Measurements from ENCODE around the gene KLHDC4. TPM values are rescaled to one million over a fixed set of nuclear protein-coding genes. Genes with fewer than 3 reads are reported as not detected.

The KLHDC4 gene
- total RNA-seq, 1 experiment from 2014 or later = 76.2 TPM

DNA sequence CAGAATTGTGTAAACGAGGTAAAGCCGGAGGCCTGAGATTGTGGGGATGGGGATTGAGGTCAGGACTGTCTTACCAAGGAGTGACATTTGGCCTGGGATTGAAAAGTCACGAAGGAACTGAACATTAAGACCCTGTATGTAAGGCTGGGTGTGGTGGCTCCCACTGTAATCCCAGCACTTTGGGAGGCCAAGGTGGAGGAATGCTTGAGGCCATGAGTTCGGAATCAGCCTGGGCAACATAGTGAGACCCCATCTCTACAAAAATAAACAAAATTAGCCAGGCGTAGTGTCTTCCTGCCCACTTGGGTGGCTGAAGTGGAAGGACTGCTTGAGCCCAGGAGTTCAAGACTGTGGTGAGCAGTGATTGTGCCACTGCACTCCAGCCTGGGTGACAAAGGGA is 88.0 kb downstream of the KLHDC4 start:
- peaks cover 3 to 21% of the 10 kb centered on the region in 2 experiments for H3K4me1 Mint-ChIP-seq
- WGBS (ENCODE audit: extremely low coverage, insufficient read length, low lambda C conversion rate) = no CpG with 5 or more reads among the region's 5 CpGs
- Histone ChIP-seq H2AFZ (ENCODE audit: low read length) (no peak overlapping the region), H2BK15ac (ENCODE audit: low read depth, low read length) (no peak overlapping the region), H3K18ac (ENCODE audit: insufficient read length, low read depth, low read length) (no peak overlapping the region), H3K9me3 (ENCODE audit: control insufficient read depth, low read depth, low read length) (no peaks in the 10 kb centered on the region), H3K56ac (ENCODE audit: insufficient read length, low read depth, low read length) (no peak overlapping the region), H3K14ac (ENCODE audit: insufficient read depth, low read length) (no peak overlapping the region), H3K23me2 (ENCODE audit: insufficient read length, low read depth, low read length, poor library complexity, severe bottlenecking) (peaks cover 4% of the 10 kb centered on the region), H2BK20ac (ENCODE audit: low read depth, low read length, poor library complexity, severe bottlenecking) (no peak overlapping the region), H2BK120ac (ENCODE audit: low read depth, low read length, poor library complexity, severe bottlenecking) (no peak overlapping the region), H4K20me1 (ENCODE audit: control insufficient read depth, insufficient read depth, insufficient read length) (no peaks in the 10 kb centered on the region), H2BK5ac (ENCODE audit: insufficient read length, low read length) (no peak overlapping the region), H3K4ac (ENCODE audit: low read depth, low read length) (no peak overlapping the region), H4K5ac (ENCODE audit: insufficient read length, low read depth, low read length) (no peak overlapping the region), H2BK12ac (ENCODE audit: insufficient read length, low read depth, low read length) (no peak overlapping the region), H3K9ac (ENCODE audit: extremely low read depth, insufficient read length, low read length) (no peak overlapping the region), H3K27me3 (ENCODE audit: insufficient read depth, low read length) (no peaks in the 10 kb centered on the region), H3K4me2 (ENCODE audit: insufficient read depth, insufficient read length, low read length) (no peak overlapping the region), H3K27ac (ENCODE audit: insufficient read length, low read depth, low read length) (no peak overlapping the region), H4K8ac (replicated peaks; ENCODE audit: insufficient read length, low read depth, low read length) (no peak overlapping the region), H2AK5ac (ENCODE audit: insufficient read length, low read length) (no peak overlapping the region), H4K91ac (ENCODE audit: insufficient read length, low read depth, low read length) (no peak overlapping the region), H3K4me1 (ENCODE audit: insufficient read depth, low read length) (no peaks in the 10 kb centered on the region), H3T11ph (ENCODE audit: low read length) (no peak overlapping the region), H3K79me1 (ENCODE audit: insufficient read depth, low read depth, low read length, poor library complexity, severe bottlenecking) (no peaks in the 10 kb centered on the region), H3K23ac (ENCODE audit: insufficient read length, low read depth, low read length) (no peak overlapping the region), H3K79me2 (ENCODE audit: insufficient read depth, low read length) (no peaks in the 10 kb centered on the region)
- peaks cover 3% of the 10 kb centered on the region for H3K27me3 Mint-ChIP-seq (ENCODE audit: low read depth)
- no peak overlapping the region for H3K4me3 Mint-ChIP-seq
- DNase-seq = no peak
- peaks cover 0 to 4% (median 0%) of the 10 kb centered on the region in 3 experiments; a peak in 1 of 7 replicates for H3K36me3 Mint-ChIP-seq (ENCODE audit: insufficient read depth in 1 of 3, low read depth in 3 of 3)
- H3K27ac Mint-ChIP-seq = no peak overlapping the region
- no peaks in the 10 kb centered on the region for H3K9me3 Mint-ChIP-seq
- TF ChIP-seq CTCF (conservative IDR thresholded peaks at IDR 0.05) = no peak

Data from H9 (cell line).